Subcutaneous adipose tissue (tissue), 4 donors: ENCODE data around the gene MYO1A. TPM values are rescaled to one million over a fixed set of nuclear protein-coding genes. Genes with fewer than 3 reads are reported as not detected.

Experiments used
- total RNA-seq, 4 donors: library from RNA; depleted of rRNA; stranded (reverse); fragments of >200 nt; gene quantifications; one replicate each; pipeline ENCODE4 v1.1.0, GENCODE V29; 2016
- TF ChIP-seq, protein P1 (sequence below): fragments of 450-650 bp; IDR thresholded peaks from one replicate; pipeline ENCODE4 v1.5.1; 2016; ENCODE audit warnings: low read depth, mild to moderate bottlenecking, control low read depth, antibody characterized with exemption, moderate library complexity

Gene MYO1A
- total RNA-seq, 4 donors from 2014 or later: 0.33 to 1.1 (median 0.51) TPM; not detected in 1

DNA sequence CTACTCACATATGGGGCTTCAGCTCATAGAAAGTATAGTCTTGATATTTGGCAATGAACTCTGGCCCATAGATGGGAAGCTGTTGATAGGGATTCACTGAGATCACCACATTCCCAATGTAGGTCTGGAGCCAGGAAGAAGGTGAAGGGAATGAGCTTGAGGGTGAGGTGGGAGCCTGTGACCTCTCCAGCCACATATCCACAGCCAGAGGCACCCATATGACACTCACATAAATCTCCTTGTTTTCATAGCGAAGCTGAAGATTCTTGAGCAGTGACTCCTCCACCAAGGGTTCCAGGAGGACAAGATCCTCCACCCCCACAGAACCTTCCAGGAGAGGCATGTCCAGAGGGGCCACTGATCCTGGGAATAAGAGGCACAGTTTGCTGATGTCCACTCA is 1.9 kb downstream of the MYO1A start:
- TF ChIP-seq, protein P1, sequence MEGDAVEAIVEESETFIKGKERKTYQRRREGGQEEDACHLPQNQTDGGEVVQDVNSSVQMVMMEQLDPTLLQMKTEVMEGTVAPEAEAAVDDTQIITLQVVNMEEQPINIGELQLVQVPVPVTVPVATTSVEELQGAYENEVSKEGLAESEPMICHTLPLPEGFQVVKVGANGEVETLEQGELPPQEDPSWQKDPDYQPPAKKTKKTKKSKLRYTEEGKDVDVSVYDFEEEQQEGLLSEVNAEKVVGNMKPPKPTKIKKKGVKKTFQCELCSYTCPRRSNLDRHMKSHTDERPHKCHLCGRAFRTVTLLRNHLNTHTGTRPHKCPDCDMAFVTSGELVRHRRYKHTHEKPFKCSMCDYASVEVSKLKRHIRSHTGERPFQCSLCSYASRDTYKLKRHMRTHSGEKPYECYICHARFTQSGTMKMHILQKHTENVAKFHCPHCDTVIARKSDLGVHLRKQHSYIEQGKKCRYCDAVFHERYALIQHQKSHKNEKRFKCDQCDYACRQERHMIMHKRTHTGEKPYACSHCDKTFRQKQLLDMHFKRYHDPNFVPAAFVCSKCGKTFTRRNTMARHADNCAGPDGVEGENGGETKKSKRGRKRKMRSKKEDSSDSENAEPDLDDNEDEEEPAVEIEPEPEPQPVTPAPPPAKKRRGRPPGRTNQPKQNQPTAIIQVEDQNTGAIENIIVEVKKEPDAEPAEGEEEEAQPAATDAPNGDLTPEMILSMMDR: no peak

DNA sequence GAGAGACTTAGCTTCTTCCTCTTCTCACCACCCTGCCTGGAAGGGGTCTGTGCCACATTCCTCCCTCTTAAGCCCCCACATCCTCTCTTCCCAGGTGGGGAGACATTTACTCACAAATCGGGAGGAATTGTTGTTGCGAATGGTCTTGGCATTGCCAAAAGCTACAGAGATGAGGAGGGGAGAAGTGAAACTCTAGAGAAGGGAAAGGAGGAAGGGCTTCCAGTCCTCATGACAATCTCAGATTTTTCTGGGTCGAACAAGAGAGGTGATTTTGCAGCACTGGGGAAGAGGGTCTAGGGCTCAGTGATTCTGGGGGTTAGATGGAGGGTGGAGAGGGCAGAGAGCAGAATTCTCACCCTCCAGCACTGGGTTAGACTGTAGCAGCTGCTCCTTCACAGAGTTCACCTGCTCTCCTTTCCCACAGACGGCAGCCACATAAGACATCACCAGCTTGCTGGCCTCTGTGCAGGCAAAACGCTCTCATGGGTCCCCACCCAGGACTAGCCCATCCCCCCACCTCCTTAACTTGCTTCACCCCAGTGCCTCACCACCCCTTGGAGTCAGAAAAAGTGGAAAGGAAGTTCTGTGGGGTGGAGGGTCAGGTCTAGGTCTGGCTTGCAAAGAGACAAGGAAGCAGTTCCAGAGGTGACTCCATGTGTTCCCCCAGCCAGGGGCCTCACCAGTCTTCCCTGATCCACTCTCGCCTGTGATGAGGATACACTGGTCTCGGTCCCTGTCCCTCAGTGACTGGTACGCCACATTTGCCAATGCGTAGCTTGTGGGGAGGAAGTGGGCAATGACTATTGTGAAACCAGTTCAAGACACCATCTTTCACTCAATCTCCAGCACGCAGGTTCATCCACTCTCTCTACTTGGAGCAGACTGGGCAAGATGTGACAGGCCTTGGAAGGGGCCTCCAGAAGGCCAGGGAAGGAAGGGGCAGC is 2.7 kb downstream of the MYO1A start:
- TF ChIP-seq, protein P1: no peak

DNA sequence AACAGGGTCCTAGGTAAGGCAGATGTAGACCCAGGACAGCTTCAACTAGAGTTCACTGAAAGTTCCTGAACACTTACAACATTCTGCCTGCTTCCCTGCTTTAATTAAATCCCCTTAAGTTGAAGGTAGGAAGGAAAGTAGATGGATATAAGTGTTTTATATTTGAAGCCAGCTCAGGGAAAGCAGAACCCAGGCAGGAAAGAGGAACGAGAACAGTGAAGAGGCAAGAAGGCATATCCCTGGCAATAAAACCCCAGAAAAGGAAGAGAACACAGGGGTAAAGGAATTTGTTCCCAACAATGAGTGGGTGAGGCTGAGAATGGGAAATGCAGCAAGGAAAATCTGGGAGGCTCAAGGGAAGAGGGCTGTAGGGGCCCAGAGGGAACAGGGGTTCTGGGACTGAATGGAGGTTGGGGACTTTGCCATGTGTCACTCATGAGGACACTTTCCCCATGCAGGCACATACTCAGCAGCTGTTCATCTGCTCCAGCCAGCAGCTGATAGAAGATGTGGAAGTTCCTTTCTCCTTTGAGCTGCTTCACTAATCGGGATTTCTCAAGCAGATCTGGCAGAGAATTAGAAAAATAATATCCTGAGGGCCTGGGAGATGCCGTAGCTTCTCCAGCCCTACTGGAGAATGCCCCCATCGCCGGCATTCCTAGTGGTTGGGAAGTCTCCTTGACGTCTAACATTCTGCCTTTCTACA is 3.7 kb downstream of the MYO1A start:
- TF ChIP-seq, protein P1: no peak

DNA sequence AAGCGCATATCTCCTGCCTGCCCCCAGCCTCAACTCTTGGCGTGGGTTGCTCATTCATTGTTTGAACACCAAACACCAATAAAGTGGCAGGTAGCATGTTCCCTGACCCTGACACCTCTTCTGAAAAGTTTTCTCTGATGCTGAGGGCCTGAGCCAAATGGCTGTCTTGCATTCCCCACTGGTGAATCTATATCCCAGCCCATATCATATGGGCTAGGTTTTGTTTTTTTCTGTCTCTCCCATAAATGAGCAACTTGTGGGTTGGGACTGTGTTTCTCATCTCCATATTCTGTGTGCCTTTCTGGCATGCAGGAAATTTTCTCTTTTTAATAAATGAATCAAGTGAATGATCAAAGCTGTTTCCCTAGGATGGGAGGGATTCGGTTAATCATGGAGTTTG is 5.0 kb downstream of the MYO1A start:
- TF ChIP-seq, protein P1: no peak

DNA sequence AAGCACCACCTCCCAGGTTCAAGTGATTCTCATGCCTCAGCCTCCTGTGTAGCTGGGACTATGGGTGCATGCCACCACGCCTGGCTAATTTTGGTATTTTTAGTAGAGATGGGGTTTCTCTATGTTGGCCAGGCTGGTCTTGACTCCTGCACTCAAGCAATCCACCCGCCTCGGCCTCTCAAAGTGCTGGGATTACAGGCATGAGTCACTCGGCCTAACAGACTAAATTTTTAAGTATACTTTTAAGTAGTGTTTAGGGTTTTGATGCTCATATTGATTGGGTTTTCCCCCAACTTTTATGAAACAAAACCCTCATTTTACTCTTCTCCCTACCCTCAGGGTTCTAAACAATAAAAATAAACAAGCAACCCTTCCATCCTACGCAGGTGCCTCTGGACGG is 5.5 kb downstream of the MYO1A start:
- TF ChIP-seq, protein P1: no peak

DNA sequence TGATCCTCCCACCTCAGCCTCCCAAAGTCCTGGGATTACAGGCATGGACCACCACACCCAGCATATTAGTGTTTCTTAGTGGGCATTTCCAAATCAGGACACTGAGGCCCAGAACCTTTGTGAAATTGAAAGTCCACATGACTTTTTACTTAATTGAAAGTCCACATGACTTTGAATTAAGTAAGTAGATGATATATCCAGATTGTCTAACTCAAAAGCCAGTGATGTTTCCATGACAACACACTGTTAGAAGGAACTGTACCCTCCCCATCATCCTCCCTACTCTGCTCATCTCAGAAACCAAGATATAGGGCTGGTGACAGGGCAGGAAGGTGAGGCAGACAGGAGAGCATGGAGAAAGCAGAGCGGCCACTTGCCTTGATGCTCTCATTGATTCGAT is 7.2 kb downstream of the MYO1A start:
- TF ChIP-seq, protein P1: no peak

DNA sequence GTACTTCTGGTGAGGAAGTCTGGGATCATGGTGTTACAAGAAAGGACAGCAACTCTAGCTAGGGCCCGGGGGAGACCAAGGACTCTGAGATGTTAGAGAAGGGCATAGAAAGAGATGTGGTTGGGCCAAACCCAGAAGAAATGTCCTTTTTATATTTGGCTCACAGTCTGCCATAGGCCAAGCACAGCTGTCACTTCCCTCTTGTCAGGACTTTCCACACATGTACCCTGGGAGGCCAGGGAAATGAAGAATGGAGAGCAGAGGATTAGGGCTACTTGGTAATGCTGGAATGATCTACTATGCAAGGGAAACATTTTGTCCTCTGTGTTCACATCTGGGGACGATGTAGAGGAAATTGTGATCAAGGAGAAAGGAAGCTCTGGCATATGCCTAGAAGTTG is 9.2 kb downstream of the MYO1A start:
- TF ChIP-seq, protein P1: no peak
